ENCODE data around the gene MAPK10. TPM values are rescaled to one million over a fixed set of nuclear protein-coding genes. Genes with fewer than 3 reads are reported as not detected.

The MAPK10 gene
- total RNA-seq, 1 experiment from 2014 or later = 4.7 TPM

- no peak overlapping the region for H3K27ac ChIP-seq (ENCODE audit: insufficient read length, low read depth, low read length)
- H3K9ac ChIP-seq (ENCODE audit: extremely low read depth, insufficient read length, low read length) = no peak overlapping the region
- H2BK120ac ChIP-seq (ENCODE audit: low read depth, low read length, poor library complexity, severe bottlenecking) = no peak overlapping the region
- H3T11ph ChIP-seq (ENCODE audit: low read length) = no peak overlapping the region
- H3K4ac ChIP-seq (ENCODE audit: low read depth, low read length) = no peak overlapping the region
- H3K9me3 ChIP-seq (ENCODE audit: control insufficient read depth, low read depth, low read length) = no peaks in the 10 kb centered on the region
- H3K27me3 Mint-ChIP-seq (ENCODE audit: low read depth) = no peaks in the 10 kb centered on the region
- no peaks in the 10 kb centered on the region for H4K20me1 ChIP-seq (ENCODE audit: control insufficient read depth, insufficient read depth, insufficient read length)
- no peak overlapping the region for H3K23ac ChIP-seq (ENCODE audit: insufficient read length, low read depth, low read length)
- H3K14ac ChIP-seq (ENCODE audit: insufficient read depth, low read length) = no peak overlapping the region
- no peaks in the 10 kb centered on the region for H3K23me2 ChIP-seq (ENCODE audit: insufficient read length, low read depth, low read length, poor library complexity, severe bottlenecking)
- TF ChIP-seq, protein P1, sequence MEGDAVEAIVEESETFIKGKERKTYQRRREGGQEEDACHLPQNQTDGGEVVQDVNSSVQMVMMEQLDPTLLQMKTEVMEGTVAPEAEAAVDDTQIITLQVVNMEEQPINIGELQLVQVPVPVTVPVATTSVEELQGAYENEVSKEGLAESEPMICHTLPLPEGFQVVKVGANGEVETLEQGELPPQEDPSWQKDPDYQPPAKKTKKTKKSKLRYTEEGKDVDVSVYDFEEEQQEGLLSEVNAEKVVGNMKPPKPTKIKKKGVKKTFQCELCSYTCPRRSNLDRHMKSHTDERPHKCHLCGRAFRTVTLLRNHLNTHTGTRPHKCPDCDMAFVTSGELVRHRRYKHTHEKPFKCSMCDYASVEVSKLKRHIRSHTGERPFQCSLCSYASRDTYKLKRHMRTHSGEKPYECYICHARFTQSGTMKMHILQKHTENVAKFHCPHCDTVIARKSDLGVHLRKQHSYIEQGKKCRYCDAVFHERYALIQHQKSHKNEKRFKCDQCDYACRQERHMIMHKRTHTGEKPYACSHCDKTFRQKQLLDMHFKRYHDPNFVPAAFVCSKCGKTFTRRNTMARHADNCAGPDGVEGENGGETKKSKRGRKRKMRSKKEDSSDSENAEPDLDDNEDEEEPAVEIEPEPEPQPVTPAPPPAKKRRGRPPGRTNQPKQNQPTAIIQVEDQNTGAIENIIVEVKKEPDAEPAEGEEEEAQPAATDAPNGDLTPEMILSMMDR (conservative IDR thresholded peaks at IDR 0.05) = no peak
- H3K4me2 ChIP-seq (ENCODE audit: insufficient read depth, insufficient read length, low read length) = no peak overlapping the region
- no peak overlapping the region for H2AK5ac ChIP-seq (ENCODE audit: insufficient read length, low read length)
- no CpG with 5 or more reads among the region's 4 CpGs for WGBS (ENCODE audit: extremely low coverage, insufficient read length, low lambda C conversion rate)
- no peak overlapping the region for H4K8ac ChIP-seq (replicated peaks; ENCODE audit: insufficient read length, low read depth, low read length)
- no peak overlapping the region for H3K4me3 Mint-ChIP-seq
- H3K9me3 Mint-ChIP-seq = peaks cover 4 to 7% of the 10 kb centered on the region in 2 experiments; a peak in 2 of 5 replicates
- H4K91ac ChIP-seq (ENCODE audit: insufficient read length, low read depth, low read length) = no peak overlapping the region
- H2AFZ ChIP-seq (ENCODE audit: low read length) = no peak overlapping the region
- H3K36me3 Mint-ChIP-seq (ENCODE audit: insufficient read depth in 1 of 3, low read depth in 3 of 3) = peaks cover 0 to 7% (median 2%) of the 10 kb centered on the region in 3 experiments; a peak in 3 of 7 replicates
- H3K79me1 ChIP-seq (ENCODE audit: insufficient read depth, low read depth, low read length, poor library complexity, severe bottlenecking) = no peaks in the 10 kb centered on the region
- no peak overlapping the region for H3K56ac ChIP-seq (ENCODE audit: insufficient read length, low read depth, low read length)
- H3K27ac Mint-ChIP-seq = no peak overlapping the region
- H3K18ac ChIP-seq (ENCODE audit: insufficient read length, low read depth, low read length) = no peak overlapping the region
- H3K4me1 Mint-ChIP-seq = peaks cover 4 to 14% of the 10 kb centered on the region in 2 experiments; a peak in 2 of 4 replicates
- H3K79me2 ChIP-seq (ENCODE audit: insufficient read depth, low read length) = no peaks in the 10 kb centered on the region
- no peak overlapping the region for H4K5ac ChIP-seq (ENCODE audit: insufficient read length, low read depth, low read length)
- no peak overlapping the region for H2BK15ac ChIP-seq (ENCODE audit: low read depth, low read length)
- no peak overlapping the region for H2BK5ac ChIP-seq (ENCODE audit: insufficient read length, low read length)
- H2BK20ac ChIP-seq (ENCODE audit: low read depth, low read length, poor library complexity, severe bottlenecking) = no peak overlapping the region
- H3K4me1 ChIP-seq (ENCODE audit: insufficient read depth, low read length) = peaks cover 2% of the 10 kb centered on the region; the same call in 1 of the 2 replicates
- DNase-seq = no peak
- no peaks in the 10 kb centered on the region for H3K27me3 ChIP-seq (ENCODE audit: insufficient read depth, low read length)
- no peak overlapping the region for H2BK12ac ChIP-seq (ENCODE audit: insufficient read length, low read depth, low read length)
Observed at GRCh38 chr4:86036736-86037135, 323.1 kb downstream of the MAPK10 start.
